ENCODE measurements around the gene LRRFIP2. TPM values are rescaled to one million over a fixed set of nuclear protein-coding genes. Genes with fewer than 3 reads are reported as not detected.

The LRRFIP2 gene
- total RNA-seq, 2 donors from 2014 or later = 82.3 to 142 TPM

DNA sequence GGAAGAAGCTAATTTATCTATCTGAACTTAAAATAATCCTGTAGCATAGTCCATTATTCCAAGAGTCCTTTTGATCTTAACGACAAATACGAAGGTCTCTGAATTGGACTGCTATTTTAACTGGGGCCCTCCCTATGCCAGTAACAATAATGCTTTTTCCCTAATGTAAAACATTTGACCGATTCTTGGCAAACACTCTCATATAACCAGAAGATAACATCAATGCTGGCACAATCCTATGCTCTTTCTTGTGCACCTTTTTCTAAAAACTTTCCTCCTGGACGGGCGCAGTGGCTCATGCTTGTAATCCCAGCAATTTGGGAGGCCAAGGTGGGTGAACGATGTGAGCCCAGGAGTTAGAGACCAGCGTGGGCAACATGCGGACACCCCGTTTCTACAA is 3.9 kb downstream of the LRRFIP2 start:
- peaks cover 0 to 58% of the 10 kb centered on the region in 2 donors for H3K4me1 ChIP-seq
- H3K4me3 ChIP-seq = no peak overlapping the region
- H3K9me3 ChIP-seq = no peaks in the 10 kb centered on the region
- H3K27me3 ChIP-seq = no peaks in the 10 kb centered on the region
- TF ChIP-seq, protein P1, sequence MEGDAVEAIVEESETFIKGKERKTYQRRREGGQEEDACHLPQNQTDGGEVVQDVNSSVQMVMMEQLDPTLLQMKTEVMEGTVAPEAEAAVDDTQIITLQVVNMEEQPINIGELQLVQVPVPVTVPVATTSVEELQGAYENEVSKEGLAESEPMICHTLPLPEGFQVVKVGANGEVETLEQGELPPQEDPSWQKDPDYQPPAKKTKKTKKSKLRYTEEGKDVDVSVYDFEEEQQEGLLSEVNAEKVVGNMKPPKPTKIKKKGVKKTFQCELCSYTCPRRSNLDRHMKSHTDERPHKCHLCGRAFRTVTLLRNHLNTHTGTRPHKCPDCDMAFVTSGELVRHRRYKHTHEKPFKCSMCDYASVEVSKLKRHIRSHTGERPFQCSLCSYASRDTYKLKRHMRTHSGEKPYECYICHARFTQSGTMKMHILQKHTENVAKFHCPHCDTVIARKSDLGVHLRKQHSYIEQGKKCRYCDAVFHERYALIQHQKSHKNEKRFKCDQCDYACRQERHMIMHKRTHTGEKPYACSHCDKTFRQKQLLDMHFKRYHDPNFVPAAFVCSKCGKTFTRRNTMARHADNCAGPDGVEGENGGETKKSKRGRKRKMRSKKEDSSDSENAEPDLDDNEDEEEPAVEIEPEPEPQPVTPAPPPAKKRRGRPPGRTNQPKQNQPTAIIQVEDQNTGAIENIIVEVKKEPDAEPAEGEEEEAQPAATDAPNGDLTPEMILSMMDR (IDR thresholded peaks at IDR 0.05) = no peak
- peaks cover 6% of the 10 kb centered on the region for H3K36me3 ChIP-seq
- peak overlapping the region; percentile 53 to 56 for H3K27ac ChIP-seq
- no peak for DNase-seq (ENCODE audit: low spot score)

DNA sequence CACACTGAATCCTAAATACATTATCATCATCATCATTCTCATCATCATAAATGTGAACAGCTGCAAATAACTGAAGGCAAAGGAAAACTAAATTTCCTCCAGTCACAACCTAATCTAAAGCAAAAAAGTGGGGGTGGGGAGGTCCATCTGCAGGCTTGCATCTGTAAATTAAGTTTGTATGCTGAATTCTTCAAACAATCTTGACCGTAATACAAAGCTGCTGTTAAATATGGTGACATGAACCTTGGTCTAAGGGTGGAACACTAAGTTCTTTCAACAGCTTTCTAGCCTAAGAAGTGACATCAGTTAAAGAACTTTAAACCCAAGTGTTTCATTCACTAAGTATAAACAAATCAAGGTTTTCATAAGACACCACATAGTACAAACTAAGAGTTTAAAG is 4.3 kb downstream of the LRRFIP2 start:
- Histone ChIP-seq H3K27me3 (no peaks in the 10 kb centered on the region), H3K4me1 (peaks cover 0 to 58% of the 10 kb centered on the region in 2 donors), H3K36me3 (peaks cover 6% of the 10 kb centered on the region), H3K27ac (peak overlapping the region; percentile 41 to 56), H3K9me3 (no peaks in the 10 kb centered on the region), H3K4me3 (no peak overlapping the region)
- DNase-seq (ENCODE audit: low spot score) = no peak
- TF ChIP-seq, protein P1 (IDR thresholded peaks at IDR 0.05) = no peak

DNA sequence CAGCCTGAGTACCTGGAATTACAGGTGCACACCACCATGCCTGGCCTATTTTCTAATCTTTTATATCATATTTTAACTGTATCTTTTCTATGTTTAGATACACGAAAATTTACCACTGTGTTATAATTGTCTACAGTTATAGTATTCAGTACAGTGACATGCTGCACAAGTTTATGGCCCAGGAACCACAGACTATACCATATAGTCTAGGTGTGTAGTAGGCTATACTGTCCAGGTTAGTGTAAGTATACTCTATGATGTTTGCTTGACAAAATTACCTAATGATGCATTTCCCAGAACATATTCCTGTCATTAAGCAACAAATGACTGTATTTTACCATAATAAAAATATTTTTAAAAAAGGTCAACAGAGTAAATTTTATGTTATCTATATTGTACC is 5.5 kb downstream of the LRRFIP2 start:
- no peak for DNase-seq (ENCODE audit: low spot score)
- H3K36me3 ChIP-seq = peaks cover 6% of the 10 kb centered on the region
- H3K4me3 ChIP-seq = no peak overlapping the region
- no peaks in the 10 kb centered on the region for H3K9me3 ChIP-seq
- TF ChIP-seq, protein P1 (IDR thresholded peaks at IDR 0.05) = no peak
- H3K27ac ChIP-seq = peak overlapping the region; percentile 41 to 56
- H3K27me3 ChIP-seq = no peaks in the 10 kb centered on the region
- peaks cover 0 to 48% of the 10 kb centered on the region in 2 donors for H3K4me1 ChIP-seq

DNA sequence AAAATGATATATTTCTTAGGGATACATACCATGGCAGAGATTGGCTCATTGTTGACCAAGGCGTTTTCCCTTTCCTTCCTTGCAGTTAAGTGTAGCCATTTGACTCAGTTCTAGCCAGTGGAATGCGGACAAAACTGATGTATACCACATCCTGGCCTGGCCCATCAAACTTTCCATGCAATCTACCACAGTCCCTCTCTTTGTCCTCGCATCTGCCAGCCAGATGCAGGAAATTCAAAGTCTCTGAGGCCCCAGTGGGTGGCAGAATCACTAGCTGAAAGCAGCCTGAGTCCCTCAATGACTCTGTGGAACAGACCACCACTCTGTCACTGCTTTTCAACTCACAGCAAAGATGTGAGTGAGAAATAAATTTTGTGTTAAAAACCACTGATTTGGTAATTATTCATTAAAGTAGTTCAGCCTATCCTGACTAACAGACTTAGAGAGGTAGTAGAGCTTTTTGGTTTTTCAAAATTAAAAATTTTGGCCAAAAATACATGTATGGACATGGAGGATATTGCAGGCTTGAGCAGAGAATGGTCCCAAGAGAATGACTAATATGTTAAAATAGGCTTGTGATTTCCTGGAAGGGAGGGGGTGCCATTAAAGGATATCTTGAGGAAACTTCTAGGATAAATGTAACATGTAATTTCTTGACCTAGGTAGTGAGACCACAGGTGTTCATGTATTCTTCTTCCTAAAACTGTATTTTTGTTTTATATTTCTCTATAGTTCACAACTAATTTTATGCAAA is 10.9 kb downstream of the LRRFIP2 start:
- Histone ChIP-seq H3K9me3 (no peaks in the 10 kb centered on the region), H3K27ac (peak overlapping the region in 1 of 2 donors; percentile 3), H3K36me3 (peaks cover 12% of the 10 kb centered on the region), H3K4me3 (no peak overlapping the region), H3K27me3 (no peaks in the 10 kb centered on the region), H3K4me1 (peaks cover 0 to 9% of the 10 kb centered on the region in 2 donors)
- DNase-seq (ENCODE audit: low spot score) = no peak
- TF ChIP-seq, protein P1 (IDR thresholded peaks at IDR 0.05) = no peak

DNA sequence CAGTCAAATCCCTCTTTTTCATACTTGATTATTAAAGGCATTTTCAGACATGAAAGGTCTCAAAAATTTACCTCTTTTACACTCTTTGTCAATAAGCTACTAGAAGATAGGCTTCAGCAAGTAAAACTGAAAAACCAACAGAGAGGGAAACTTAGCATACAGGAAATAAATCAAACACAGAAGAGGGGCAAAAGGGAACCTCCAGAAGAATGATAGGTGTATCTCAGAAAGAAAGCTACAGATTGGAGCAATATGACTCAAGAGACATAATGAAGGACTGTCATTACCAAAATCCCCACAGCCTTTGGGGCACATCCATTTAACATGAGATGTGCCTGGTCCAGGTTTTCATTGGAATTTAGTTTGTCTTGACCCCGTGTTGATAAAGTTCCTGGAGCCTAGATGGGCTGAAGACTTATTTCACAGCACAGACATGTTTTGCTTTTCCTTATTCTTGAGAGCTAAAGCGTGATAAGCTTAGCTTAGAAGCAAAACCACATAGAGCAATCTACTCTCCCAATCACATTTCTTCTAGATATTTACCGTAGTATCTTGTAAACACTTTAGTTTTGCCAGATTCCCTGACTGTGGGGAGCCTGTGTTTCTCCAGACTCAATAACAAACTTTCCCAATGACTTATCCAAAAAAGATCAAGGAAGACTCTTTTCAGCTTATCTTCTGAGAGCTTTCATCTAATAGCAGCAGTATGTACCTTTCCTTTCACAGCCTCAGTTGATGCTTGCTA is 11.7 kb downstream of the LRRFIP2 start:
- Histone ChIP-seq H3K36me3 (peaks cover 12% of the 10 kb centered on the region), H3K9me3 (no peaks in the 10 kb centered on the region), H3K27ac (peak overlapping the region in 1 of 2 donors; percentile 3), H3K27me3 (no peaks in the 10 kb centered on the region), H3K4me3 (no peak overlapping the region), H3K4me1 (peaks cover 0 to 9% of the 10 kb centered on the region in 2 donors)
- TF ChIP-seq, protein P1 (IDR thresholded peaks at IDR 0.05) = no peak
- no peak for DNase-seq (ENCODE audit: low spot score)

Measured in right atrium auricular region (tissue), 2 donors.